Measurements from ENCODE around the gene CDH4. TPM values are rescaled to one million over a fixed set of nuclear protein-coding genes. Genes with fewer than 3 reads are reported as not detected.

CDH4 gene
- total and polyA plus RNA-seq, 2 donors (not counting 3 experiments of a cell fraction or from before 2014, with no cell fraction given), result 0.17 to 0.51 TPM

DNA sequence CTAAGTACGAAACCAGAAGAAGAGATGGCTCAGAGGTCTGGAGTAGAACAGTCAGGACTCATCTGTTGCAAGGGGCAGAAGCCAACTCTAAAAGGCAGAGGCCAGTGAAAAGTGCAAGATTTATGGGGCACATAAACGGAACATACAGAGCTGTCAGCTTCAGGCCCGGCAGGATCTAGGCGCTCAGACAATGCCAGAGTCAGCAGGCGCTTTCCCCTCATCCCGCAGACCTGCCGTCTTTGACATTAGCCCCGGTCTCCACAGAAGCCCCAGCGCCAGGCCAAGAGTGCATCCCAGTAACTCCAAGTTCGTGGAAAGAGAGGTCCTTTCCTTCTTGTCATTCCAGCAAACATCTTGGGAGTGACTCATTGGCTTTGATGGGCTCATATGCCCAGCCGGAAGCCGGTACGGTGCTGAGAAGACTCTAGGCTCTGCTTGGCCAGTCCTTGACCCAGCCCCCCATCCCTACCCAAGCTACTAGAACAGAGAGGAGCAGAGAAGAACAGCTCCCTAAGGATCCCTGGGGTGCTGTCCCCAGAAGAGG, 552.8 kb downstream of the CDH4 start:
- no peak overlapping the region for H3K27ac ChIP-seq (ENCODE audit: insufficient read depth, low read depth, low read length)
- H3K4me2 ChIP-seq (ENCODE audit: insufficient read depth, low read length), result no peak overlapping the region
- ChIA-PET CTCF (no interaction called here), POLR2A (no interaction called here)
- BruUV-seq (replicated peaks), result no TSS peak
- no peaks in the 10 kb centered on the region for H3K4me1 ChIP-seq (ENCODE audit: control insufficient read depth, extremely low read depth, insufficient read depth, low read length)
- H3K27me3 ChIP-seq (ENCODE audit: control insufficient read depth in 2 of 2, insufficient read depth in 2 of 2, low read length in 2 of 2), result no peaks in the 10 kb centered on the region
- intact Hi-C loops (cut with micrococcal nuclease) (no loop called here), dilution Hi-C loops (cut with MboI; ENCODE audit: extremely low pct_ligation_motif_present, low sequenced_read_pairs) (no loop called here)
- H3K9ac ChIP-seq (replicated peaks; ENCODE audit: extremely low read depth, insufficient read depth, low read length), result no peak overlapping the region
- no peaks in the 10 kb centered on the region for H4K20me1 ChIP-seq (replicated peaks; ENCODE audit: control insufficient read depth, extremely low read depth, insufficient read depth, low read length)
- no peaks in the 10 kb centered on the region for H3K9me1 ChIP-seq (replicated peaks; ENCODE audit: control insufficient read depth, extremely low read depth, insufficient read depth, low read length)
- no peak overlapping the region for H2AFZ ChIP-seq (ENCODE audit: low read depth, low read length)
- H3K4me3 ChIP-seq (replicated peaks in 1 of 3; ENCODE audit: insufficient read depth in 1 of 3, low read depth in 1 of 3, low read length in 3 of 3), result no peak overlapping the region
- H3K36me3 ChIP-seq (ENCODE audit: control insufficient read depth in 2 of 2, extremely low read depth in 1 of 2, insufficient read depth in 2 of 2, low read length in 2 of 2), result no peaks in the 10 kb centered on the region
- no peaks in the 10 kb centered on the region for H3K9me3 ChIP-seq (replicated peaks; ENCODE audit: control insufficient read depth, insufficient read depth, low read length)
- FAIRE-seq (no peak), DNase-seq (ENCODE audit: low read depth, low spot score) (no peak)
- H3K79me2 ChIP-seq (ENCODE audit: control insufficient read depth, insufficient read depth, low read length), result no peaks in the 10 kb centered on the region
- TF ChIP-seq JUN (IDR thresholded peaks at IDR 0.05; ENCODE audit: borderline replicate concordance, insufficient read depth, insufficient read length, low read depth), result no peak
- TF ChIP-seq, protein P1, sequence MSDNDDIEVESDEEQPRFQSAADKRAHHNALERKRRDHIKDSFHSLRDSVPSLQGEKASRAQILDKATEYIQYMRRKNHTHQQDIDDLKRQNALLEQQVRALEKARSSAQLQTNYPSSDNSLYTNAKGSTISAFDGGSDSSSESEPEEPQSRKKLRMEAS (IDR thresholded peaks at IDR 0.05; ENCODE audit: insufficient read depth, insufficient read length), result no peak

DNA sequence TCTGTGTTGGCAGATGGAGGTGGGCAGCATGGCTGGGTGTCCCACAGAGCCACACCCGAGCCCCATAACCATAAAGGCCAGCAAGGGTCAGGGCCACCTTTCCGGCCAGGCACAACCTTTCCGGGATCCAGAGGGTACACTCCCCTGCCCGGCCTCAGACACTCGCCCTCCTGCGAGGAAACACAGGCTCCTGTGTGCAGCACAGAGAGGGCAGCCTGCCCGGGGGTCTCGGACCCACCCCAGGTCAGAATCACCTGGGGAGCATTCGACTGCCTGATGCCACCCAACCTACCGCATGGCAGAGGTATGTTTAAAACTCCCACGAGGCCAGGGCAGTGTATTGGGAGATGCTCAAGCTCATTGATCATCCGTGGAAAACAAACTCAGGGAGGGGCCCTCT, 553.3 kb downstream of the CDH4 start:
- ChIA-PET POLR2A (no interaction called here), CTCF (no interaction called here)
- H3K27ac ChIP-seq (ENCODE audit: insufficient read depth, low read depth, low read length), result no peak overlapping the region
- no peak overlapping the region for H2AFZ ChIP-seq (ENCODE audit: low read depth, low read length)
- TF ChIP-seq, protein P1 (IDR thresholded peaks at IDR 0.05; ENCODE audit: insufficient read depth, insufficient read length), result no peak
- H3K79me2 ChIP-seq (ENCODE audit: control insufficient read depth, insufficient read depth, low read length), result no peaks in the 10 kb centered on the region
- H3K4me3 ChIP-seq (replicated peaks in 1 of 3; ENCODE audit: insufficient read depth in 1 of 3, low read depth in 1 of 3, low read length in 3 of 3), result no peak overlapping the region
- no TSS peak for BruUV-seq (replicated peaks)
- DNase-seq (ENCODE audit: low read depth, low spot score), result no peak
- intact Hi-C loops (cut with micrococcal nuclease) (no loop called here), dilution Hi-C loops (cut with MboI; ENCODE audit: extremely low pct_ligation_motif_present, low sequenced_read_pairs) (no loop called here)
- no peak overlapping the region for H3K4me2 ChIP-seq (ENCODE audit: insufficient read depth, low read length)
- no peaks in the 10 kb centered on the region for H3K9me1 ChIP-seq (replicated peaks; ENCODE audit: control insufficient read depth, extremely low read depth, insufficient read depth, low read length)
- H3K36me3 ChIP-seq (ENCODE audit: control insufficient read depth in 2 of 2, extremely low read depth in 1 of 2, insufficient read depth in 2 of 2, low read length in 2 of 2), result no peaks in the 10 kb centered on the region
- FAIRE-seq, result no peak
- no peak overlapping the region for H3K9ac ChIP-seq (replicated peaks; ENCODE audit: extremely low read depth, insufficient read depth, low read length)
- no peaks in the 10 kb centered on the region for H4K20me1 ChIP-seq (replicated peaks; ENCODE audit: control insufficient read depth, extremely low read depth, insufficient read depth, low read length)
- no peaks in the 10 kb centered on the region for H3K9me3 ChIP-seq (replicated peaks; ENCODE audit: control insufficient read depth, insufficient read depth, low read length)
- H3K4me1 ChIP-seq (ENCODE audit: control insufficient read depth, extremely low read depth, insufficient read depth, low read length), result no peaks in the 10 kb centered on the region
- no peaks in the 10 kb centered on the region for H3K27me3 ChIP-seq (ENCODE audit: control insufficient read depth in 2 of 2, insufficient read depth in 2 of 2, low read length in 2 of 2)

All from endothelial cell of umbilical vein (primary cell).